GM12801 (cell line): ENCODE measurements around the gene FAM83E.

Experiments used
- TF ChIP-seq, protein P1 (sequence below): IDR thresholded peaks from one replicate; pipeline ENCODE4 v1.5.1; 2011; ENCODE audit warnings: control low read depth; ENCODE audit not compliant: insufficient read length; ENCODE audit errors: extremely low read depth

Gene FAM83E

DNA sequence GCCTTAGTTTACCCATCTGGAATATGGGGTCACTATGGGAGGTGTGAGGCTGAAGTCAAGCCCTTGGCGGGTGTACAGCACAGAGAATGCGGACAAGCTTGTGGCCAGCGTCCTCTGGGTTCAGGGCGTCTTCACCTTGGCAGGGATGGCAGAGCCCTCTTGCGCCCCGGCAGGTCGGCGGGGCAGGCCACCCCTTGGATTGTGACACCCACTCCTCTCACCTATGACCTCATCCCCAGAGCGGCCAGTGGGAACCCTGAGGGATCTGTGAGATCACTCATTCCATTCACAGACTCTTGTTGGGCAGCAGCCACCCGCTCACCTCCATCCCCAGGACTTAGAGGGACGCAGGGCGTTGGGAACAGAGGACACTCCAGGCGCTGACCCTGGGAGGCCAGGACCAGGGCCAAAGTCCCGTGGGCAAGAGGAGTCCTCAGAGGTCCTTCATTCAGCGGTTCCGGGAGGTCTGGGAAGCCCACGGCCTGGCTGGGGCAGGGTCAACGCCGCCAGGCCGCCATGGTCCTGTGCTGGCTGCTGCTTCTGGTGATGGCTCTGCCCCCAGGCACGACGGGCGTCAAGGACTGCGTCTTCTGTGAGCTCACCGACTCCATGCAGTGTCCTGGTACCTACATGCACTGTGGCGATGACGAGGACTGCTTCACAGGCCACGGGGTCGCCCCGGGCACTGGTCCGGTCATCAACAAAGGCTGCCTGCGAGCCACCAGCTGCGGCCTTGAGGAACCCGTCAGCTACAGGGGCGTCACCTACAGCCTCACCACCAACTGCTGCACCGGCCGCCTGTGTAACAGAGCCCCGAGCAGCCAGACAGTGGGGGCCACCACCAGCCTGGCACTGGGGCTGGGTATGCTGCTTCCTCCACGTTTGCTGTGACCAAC is 8.2 kb downstream of the FAM83E start, which contains the start of gene SPACA4:
Gene SPACA4 (plus strand): TSS at position 280 of the 896 bp plus-strand sequence. CDS start 237 bp downstream, at position 517.
- TF ChIP-seq, protein P1, sequence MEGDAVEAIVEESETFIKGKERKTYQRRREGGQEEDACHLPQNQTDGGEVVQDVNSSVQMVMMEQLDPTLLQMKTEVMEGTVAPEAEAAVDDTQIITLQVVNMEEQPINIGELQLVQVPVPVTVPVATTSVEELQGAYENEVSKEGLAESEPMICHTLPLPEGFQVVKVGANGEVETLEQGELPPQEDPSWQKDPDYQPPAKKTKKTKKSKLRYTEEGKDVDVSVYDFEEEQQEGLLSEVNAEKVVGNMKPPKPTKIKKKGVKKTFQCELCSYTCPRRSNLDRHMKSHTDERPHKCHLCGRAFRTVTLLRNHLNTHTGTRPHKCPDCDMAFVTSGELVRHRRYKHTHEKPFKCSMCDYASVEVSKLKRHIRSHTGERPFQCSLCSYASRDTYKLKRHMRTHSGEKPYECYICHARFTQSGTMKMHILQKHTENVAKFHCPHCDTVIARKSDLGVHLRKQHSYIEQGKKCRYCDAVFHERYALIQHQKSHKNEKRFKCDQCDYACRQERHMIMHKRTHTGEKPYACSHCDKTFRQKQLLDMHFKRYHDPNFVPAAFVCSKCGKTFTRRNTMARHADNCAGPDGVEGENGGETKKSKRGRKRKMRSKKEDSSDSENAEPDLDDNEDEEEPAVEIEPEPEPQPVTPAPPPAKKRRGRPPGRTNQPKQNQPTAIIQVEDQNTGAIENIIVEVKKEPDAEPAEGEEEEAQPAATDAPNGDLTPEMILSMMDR, result no peak

DNA sequence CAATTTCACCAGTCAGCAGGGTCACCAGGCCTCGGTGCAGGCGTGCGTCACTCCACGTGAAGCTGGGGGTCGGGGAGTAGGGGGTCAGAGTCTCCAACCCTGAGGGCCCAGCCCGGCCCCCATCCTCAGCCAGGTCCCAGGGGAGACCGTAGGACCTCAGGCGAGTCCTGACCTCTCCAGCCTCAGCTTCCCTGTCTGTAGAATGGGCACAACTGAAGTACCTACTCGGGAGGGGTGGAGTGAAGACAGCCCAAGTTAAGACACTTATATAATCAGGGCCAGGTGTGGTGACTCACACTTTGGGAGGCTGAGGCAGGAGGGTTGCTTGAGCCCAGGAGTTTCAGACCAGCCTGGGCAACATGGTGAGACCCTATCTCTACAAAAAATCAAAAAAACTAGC is 11.0 kb downstream of the FAM83E start:
- TF ChIP-seq, protein P1, result no peak

- TF ChIP-seq, protein P1, result no peak
Measured at GRCh38 chr19:48603449-48603848, 11.4 kb downstream of the FAM83E start.

DNA sequence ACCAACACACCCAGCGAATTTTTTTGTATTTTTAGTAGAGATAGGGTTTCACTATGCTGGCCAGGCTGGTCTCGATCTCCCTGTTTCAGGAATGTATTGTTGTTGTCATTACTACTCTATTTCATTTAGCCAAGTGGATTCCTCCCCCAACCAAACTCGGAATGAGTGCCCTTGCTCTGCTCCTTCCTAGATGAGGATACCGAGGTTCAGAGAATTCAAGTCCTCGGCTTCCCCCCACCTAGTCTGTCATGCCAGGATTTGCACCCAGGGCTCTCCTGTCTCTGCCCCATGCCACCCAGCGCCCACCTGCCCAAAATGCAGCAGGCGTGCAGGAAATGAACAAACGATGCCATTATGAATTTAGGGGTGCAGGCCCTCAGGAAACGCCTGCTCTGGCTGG is 11.9 kb downstream of the FAM83E start:
- TF ChIP-seq, protein P1, result no peak

DNA sequence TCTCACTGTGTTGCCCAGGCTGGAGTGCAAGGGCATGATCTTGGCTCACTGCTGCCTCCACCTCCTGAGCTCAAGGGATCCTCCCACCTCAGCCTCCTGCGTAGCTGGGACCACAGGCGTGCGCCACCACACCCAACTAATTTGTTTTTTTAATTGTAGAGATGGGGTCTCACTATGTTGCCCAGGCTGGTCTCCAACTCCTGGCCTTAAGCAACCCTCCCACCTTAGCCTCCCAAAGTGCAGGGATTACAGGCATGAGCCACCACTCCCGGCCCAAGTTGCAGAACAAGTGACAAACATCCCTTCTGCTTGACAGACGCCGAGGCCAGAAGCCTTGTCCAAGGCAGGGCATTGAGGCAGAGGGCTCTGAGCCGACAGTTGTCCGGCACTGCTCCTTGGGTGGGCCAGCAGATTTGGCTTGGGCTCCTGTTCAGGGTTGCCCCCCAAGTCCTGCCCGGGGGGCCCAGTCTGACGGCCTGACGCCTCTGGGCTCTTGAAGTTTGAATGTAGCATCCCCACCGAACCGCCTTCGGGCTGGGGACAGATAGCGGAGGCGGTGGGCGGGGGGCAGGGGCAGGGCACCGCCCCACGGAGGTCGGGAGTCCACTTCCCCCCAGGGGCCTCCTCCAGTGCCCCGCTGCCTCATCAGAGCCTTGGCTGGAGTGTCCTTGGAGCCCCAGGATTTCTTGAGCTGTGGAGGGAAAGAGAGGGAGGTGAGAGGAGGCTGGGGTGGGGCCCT is 14.0 kb downstream of the FAM83E start:
- TF ChIP-seq, protein P1, result no peak

GRCh38 chr19:48598996-48599700 is 15.7 kb downstream of the FAM83E start:
- TF ChIP-seq, protein P1, result no peak
